ENCODE measurements around the gene PLIN4. TPM values are rescaled to one million over a fixed set of nuclear protein-coding genes. Genes with fewer than 3 reads are reported as not detected.

The PLIN4 gene
- total and polyA plus RNA-seq, 9 of the 15 experiments (the other 6 are each of a cell fraction or from before 2014, with no cell fraction given) = 0.04 to 0.16 (median 0.07) TPM; not detected in 3

DNA sequence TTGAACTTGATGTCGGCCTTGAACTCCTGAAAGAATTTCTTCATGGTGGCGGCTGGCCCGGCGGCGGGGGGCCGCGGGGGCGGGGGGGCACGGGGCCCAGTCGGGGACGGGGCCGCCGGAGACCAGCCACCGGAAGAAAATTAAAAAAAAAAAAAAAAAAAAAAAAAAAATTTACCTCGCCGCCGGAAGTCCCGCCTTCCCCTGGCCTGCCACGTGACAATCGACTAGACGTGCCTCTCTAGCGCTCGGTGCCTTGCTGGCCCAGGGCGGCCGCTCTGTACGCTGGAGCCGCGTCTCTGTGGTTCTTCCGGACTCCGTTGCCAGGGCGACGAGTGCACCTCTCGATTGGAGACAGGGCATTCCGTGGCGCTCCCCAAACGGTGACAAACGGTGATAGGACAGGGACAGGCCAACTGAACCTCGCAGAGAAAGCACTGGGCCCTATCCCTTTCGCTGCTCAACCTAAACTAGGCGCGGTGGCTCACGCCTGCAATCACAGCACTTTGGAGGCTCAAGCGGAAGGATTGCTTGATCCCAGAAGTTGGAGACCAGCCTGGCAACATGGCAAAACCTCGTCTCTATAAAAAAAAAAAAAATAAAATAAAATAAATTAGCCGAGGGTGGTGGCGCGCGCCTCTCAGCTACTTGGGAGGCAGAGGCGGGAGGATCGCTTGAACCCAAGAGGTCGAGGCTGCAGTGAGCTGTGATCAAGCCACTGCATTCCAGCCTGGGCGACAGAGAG is 60.5 kb downstream of the PLIN4 start, which contains the start of gene UBXN6 (continued):
- TF ChIP-seq, protein P1, sequence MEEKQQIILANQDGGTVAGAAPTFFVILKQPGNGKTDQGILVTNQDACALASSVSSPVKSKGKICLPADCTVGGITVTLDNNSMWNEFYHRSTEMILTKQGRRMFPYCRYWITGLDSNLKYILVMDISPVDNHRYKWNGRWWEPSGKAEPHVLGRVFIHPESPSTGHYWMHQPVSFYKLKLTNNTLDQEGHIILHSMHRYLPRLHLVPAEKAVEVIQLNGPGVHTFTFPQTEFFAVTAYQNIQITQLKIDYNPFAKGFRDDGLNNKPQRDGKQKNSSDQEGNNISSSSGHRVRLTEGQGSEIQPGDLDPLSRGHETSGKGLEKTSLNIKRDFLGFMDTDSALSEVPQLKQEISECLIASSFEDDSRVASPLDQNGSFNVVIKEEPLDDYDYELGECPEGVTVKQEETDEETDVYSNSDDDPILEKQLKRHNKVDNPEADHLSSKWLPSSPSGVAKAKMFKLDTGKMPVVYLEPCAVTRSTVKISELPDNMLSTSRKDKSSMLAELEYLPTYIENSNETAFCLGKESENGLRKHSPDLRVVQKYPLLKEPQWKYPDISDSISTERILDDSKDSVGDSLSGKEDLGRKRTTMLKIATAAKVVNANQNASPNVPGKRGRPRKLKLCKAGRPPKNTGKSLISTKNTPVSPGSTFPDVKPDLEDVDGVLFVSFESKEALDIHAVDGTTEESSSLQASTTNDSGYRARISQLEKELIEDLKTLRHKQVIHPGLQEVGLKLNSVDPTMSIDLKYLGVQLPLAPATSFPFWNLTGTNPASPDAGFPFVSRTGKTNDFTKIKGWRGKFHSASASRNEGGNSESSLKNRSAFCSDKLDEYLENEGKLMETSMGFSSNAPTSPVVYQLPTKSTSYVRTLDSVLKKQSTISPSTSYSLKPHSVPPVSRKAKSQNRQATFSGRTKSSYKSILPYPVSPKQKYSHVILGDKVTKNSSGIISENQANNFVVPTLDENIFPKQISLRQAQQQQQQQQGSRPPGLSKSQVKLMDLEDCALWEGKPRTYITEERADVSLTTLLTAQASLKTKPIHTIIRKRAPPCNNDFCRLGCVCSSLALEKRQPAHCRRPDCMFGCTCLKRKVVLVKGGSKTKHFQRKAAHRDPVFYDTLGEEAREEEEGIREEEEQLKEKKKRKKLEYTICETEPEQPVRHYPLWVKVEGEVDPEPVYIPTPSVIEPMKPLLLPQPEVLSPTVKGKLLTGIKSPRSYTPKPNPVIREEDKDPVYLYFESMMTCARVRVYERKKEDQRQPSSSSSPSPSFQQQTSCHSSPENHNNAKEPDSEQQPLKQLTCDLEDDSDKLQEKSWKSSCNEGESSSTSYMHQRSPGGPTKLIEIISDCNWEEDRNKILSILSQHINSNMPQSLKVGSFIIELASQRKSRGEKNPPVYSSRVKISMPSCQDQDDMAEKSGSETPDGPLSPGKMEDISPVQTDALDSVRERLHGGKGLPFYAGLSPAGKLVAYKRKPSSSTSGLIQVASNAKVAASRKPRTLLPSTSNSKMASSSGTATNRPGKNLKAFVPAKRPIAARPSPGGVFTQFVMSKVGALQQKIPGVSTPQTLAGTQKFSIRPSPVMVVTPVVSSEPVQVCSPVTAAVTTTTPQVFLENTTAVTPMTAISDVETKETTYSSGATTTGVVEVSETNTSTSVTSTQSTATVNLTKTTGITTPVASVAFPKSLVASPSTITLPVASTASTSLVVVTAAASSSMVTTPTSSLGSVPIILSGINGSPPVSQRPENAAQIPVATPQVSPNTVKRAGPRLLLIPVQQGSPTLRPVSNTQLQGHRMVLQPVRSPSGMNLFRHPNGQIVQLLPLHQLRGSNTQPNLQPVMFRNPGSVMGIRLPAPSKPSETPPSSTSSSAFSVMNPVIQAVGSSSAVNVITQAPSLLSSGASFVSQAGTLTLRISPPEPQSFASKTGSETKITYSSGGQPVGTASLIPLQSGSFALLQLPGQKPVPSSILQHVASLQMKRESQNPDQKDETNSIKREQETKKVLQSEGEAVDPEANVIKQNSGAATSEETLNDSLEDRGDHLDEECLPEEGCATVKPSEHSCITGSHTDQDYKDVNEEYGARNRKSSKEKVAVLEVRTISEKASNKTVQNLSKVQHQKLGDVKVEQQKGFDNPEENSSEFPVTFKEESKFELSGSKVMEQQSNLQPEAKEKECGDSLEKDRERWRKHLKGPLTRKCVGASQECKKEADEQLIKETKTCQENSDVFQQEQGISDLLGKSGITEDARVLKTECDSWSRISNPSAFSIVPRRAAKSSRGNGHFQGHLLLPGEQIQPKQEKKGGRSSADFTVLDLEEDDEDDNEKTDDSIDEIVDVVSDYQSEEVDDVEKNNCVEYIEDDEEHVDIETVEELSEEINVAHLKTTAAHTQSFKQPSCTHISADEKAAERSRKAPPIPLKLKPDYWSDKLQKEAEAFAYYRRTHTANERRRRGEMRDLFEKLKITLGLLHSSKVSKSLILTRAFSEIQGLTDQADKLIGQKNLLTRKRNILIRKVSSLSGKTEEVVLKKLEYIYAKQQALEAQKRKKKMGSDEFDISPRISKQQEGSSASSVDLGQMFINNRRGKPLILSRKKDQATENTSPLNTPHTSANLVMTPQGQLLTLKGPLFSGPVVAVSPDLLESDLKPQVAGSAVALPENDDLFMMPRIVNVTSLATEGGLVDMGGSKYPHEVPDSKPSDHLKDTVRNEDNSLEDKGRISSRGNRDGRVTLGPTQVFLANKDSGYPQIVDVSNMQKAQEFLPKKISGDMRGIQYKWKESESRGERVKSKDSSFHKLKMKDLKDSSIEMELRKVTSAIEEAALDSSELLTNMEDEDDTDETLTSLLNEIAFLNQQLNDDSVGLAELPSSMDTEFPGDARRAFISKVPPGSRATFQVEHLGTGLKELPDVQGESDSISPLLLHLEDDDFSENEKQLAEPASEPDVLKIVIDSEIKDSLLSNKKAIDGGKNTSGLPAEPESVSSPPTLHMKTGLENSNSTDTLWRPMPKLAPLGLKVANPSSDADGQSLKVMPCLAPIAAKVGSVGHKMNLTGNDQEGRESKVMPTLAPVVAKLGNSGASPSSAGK (IDR thresholded peaks at IDR 0.05) = no peak
- TF ChIP-seq RBFOX2 (IDR thresholded peaks at IDR 0.05; ENCODE audit: low read depth, low read length) (peak; percentile 48; the same call in 1 of the 2 replicates), PHF20 (IDR thresholded peaks at IDR 0.05; ENCODE audit: partially characterized antibody) (peak; percentile 91), CEBPG (CRISPR knock-in tag; IDR thresholded peaks at IDR 0.05) (no peak), CEBPG (tag; conservative IDR thresholded peaks at IDR 0.05 in 1 of 2, IDR thresholded peaks at IDR 0.05 in 1 of 2) (no peak), MAZ (CRISPR knock-in tag; conservative IDR thresholded peaks at IDR 0.05 in 1 of 2, IDR thresholded peaks at IDR 0.05 in 1 of 2) (peak in 1 of 2 experiments; percentile 59; a peak in 1 of 4 replicates), FOXK1 (CRISPR knock-in tag; IDR thresholded peaks at IDR 0.05; ENCODE audit: borderline replicate concordance) (no peak), HNRNPLL (IDR thresholded peaks at IDR 0.05; ENCODE audit: low read depth, low read length, poor library complexity, severe bottlenecking) (peak; percentile 52), RBM22 (IDR thresholded peaks at IDR 0.05; ENCODE audit: low read depth, low read length, poor library complexity, severe bottlenecking) (peak; percentile 92), PTRF (tag; IDR thresholded peaks at IDR 0.05) (no peak), ZNF384 (IDR thresholded peaks at IDR 0.05; ENCODE audit: low read depth, low read length) (peak; percentile 99), OTX1 (CRISPR knock-in tag; IDR thresholded peaks at IDR 0.05) (no peak), ZNF707 (CRISPR knock-in tag; conservative IDR thresholded peaks at IDR 0.05) (no peak)
- TF ChIP-seq, protein P2, sequence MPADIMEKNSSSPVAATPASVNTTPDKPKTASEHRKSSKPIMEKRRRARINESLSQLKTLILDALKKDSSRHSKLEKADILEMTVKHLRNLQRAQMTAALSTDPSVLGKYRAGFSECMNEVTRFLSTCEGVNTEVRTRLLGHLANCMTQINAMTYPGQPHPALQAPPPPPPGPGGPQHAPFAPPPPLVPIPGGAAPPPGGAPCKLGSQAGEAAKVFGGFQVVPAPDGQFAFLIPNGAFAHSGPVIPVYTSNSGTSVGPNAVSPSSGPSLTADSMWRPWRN (IDR thresholded peaks at IDR 0.05; ENCODE audit: low read depth) = no peak
- TF ChIP-seq, protein P3, sequence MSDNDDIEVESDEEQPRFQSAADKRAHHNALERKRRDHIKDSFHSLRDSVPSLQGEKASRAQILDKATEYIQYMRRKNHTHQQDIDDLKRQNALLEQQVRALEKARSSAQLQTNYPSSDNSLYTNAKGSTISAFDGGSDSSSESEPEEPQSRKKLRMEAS (CRISPR knock-in tag; IDR thresholded peaks at IDR 0.05) = peak; percentile 85

Measured in K562 (cell line).